HG03469 (cell line): ENCODE results near the gene TBX6.
A peak's percentile ranks its signal among the peaks of the same experiment; 100 is the strongest.

Experiments used
- ATAC-seq: cut with Tn5 transposase; IDR thresholded peaks from one replicate; pipeline ENCODE4 v1.9.1; 2021; ENCODE audit warnings: mild to moderate bottlenecking, moderate library complexity, moderate number of reproducible peaks; ENCODE audit not compliant: unreplicated experiment

TBX6 gene

DNA sequence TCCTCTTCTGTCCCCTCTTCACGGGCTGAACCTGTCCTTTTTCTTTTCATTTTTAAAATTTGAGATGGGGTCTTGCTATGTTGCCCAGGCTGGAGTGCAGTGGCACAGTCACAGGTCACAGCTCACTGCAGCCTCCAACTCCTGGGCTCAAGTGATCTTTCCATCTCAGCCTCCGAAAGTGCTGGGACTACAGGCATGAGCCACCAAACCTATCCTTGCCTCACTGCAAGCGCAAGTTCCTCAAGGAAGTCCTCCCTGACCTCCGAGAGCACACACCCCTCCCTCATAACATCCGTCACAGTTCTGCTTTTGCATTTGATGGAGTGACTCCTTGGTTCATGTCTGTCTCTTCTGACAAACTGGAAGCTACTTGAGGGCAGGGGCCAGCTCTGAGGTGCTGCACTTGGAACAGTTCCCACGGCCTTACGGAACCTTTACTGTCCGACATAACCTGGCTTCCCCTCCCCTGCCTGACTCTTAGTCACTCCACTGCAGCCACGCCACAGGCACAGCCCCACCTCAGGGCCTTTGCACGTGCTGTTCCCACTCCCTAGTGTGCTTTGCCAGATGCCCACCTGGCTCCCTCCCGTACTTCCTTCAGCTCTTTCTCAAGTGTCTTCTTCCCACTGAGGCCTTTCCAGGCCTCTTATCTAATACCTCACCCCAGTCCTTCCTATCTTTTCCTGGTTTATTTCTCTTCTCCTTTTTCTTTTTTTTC is 4.4 kb downstream of the TBX6 start:
- no peak for ATAC-seq

DNA sequence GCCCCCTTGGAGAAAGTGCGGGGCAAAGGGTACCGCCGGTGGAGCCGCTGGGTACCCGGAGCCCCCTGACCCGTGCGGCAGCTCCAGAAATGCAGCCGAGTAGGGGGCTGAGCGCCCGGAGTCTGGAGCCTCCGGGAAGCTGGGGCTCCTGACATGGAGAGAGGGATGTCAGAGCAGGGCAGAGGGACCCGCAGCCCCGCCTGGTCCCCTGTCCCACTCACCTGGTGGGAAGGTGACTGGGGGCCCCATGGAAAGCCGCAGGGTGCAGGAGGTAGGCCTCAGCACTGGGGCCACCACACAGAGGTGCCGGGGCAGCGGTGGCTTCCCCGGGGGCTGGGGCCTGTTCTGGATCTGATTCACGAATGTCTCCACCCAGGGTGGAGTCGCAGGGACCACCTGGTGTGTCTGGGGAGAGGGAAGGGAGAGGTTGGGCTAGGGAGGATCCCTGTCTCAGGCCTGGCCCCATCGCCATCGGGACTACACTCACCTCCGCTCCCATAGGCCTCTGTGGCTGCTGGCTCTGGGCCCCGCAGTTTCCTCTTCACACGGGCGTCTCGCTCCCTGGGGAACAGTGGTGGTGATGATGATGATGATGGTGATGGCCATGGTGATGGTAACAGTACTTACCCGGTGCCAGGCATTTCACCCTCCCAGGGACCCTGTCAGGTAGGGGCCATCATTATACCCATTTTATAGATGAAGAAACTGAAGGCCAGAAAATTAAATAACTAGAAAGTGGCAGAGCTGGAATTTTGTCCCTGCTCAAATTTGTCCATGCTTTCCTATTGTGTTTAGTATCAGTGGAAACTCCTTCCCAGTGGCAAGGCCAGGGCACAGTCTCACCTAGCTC is 5.2 kb downstream of the TBX6 start:
- ATAC-seq = no peak

DNA sequence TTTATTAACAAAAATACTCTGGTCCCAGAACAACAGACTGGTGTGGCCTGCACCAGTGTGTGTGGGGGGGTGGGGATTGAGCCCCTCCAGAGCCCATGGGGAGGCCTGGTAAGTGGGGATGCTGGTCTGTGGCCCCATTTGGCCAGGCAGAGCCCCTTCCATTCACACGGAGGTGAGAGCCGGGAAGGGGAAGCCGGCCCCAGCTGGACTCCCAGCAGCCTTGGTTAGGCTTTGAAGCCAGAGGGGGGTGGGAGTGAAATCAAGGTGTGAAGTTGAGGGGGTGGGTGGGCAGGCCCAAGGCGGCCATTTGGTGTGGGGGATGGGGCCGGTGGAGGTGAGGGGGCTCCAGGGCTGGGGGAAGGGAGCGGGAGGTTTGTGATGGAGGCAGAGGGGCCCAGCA is 5.9 kb downstream of the TBX6 start:
- no peak for ATAC-seq

DNA sequence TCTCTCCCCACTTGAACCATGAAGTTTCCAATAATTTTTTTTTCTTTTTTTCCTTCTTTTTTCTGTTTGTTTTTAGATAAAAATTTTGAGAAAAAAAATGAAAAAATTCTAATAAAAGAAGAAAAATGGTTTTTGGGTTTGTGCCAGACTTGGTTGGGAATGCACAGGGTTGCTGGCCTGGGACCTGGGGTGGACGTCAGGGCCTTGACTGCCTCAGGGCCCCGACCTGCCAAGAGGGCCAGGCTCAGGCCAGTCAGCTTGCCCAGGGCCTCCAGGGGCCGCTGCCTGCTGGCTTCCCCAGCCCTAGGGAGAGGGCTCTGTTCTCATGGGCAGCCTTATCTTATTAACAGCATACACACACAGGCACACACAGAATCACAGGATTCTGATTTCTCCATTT is 6.5 kb downstream of the TBX6 start:
- no peak for ATAC-seq

DNA sequence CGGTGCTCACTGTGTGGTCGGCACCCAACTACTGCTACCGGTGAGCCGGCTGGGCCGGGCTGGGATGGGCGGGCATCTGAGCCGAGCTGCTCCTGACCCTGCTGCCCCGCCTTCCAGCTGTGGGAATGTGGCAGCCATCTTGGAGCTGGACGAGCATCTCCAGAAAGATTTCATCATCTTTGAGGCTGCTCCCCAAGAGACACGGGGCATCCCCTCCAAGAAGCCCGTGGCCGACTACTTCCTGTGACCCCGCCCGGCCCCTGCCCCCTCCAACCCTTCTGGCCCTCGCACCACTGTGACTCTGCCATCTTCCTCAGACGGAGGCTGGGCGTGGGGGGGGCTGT is 6.9 kb downstream of the TBX6 start:
- ATAC-seq = no peak

DNA sequence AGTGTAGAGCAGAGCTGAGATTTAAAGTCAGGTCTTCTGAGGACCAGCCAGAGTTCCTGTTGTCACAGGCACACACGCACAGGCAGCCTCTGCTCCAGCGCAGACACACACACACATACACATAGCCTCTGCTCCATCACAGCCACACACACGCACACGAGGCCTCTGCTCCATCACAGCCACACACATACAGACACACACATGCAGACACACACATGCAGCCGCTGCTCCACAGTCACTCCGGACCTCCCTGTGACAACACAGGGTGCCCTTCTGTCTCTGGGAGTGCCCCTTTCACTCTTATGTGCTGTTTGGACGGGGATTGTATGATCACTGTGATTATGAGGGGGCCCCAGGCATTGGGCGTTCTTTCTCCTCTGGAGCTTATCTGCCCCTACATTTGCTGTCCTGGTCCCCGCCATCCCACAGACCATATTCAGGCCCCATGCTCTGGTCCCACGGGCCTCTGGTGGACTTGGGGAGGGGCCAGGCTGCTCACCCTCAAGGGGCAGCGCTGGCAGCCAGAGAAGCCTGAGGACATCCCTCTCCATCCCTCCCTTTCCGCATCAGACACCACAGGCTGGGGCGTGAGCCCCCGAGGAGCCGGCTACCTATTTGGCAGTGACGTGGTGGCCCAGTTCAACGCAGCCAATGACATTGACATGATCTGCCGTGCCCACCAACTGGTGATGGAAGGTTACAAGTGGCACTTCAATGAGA is 7.5 kb downstream of the TBX6 start:
- no peak for ATAC-seq

DNA sequence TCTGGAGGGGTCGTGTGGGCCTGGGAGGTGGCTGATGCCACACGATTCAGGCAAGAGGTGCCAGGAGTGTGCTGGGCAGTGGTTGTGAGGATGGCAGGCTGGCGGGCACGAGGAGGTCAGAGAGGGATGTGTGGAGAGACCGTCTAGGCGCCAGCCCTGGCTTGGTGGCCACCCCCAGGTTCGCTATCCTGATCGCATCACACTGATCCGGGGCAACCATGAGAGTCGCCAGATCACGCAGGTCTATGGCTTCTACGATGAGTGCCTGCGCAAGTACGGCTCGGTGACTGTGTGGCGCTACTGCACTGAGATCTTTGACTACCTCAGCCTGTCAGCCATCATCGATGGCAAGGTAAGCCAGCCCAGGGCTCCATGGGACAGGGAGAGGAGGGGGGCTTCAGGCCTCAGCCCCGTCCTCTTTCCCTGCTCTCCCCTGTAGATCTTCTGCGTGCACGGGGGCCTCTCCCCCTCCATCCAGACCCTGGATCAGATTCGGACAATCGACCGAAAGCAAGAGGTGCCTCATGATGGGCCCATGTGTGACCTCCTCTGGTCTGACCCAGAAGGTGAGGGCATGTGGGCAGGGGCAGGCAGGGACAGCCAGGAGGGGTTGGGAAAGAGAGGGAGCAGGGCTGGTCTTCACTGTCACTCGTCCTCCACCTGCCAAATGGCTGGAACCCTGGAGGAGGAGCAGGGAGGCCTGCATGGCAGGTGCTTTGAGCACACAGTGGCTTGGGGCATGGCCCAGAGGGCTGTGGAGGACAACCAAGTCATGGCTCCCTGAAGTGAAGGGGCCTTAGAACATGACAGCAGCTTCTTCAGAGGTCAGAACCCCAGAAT is 8.3 kb downstream of the TBX6 start:
- no peak for ATAC-seq

DNA sequence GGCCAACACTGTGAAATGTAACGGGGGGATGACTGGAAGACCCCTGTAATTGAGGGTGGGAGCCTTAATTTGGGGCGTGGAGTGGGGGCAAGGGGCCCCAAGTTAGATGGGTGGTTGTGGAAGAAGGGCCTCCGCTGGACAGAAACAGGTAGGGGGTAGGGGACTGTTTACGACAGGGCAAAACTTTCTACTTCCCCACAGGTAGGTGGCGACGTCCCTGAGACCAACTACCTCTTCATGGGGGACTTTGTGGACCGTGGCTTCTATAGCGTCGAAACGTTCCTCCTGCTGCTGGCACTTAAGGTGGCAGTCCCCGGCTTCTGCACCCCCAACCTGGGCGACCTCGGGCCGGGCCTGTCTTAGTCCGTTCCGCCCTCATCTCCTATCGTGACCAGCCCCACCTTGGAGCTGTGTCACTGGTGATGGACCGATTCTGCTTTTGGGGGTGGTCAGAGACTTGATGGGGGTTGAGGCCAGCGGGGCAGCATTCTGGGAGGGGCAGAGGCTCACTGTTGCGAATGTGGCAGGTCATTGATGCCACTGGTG is 9.1 kb downstream of the TBX6 start:
- ATAC-seq = no peak

DNA sequence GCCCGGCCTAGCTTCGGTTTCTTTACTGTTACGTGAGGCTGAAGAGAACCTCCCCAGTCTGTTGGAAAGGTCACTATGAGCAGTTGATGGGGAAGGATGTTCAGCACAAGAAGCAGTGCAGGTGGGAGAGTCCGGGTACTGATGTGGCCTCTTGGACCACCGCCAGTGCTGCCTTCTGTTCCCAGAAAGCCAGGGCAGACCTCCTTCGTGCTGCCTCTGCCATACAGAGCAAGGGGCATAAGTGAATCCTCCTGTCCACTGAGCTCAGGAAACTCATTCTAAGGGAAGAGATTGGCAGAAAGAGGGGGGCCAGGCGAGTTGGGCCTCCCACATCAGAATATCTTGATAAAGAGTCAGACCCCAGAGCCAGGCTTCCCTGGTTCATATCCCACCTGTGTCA is 12.2 kb downstream of the TBX6 start:
- ATAC-seq = no peak

DNA sequence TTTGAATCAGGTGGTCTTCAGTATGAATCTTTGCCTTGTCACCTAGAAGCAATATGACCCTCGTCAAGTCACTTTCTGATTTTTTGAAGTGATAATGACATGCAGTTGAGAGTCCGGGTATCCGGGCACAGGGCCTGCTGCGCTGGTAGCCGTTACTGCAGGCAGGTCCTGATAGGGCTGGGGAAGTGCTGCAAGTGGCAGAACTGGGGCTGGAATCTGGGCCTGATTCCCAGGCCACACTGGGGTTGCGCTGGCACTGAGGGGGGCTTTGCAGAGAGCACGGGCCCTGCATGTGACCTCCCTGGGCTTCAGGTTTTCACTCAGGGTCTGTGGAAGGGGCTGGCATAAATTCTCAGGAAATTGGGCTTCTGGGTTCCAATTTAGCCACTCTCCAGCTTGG is 13.0 kb downstream of the TBX6 start:
- ATAC-seq = no peak

DNA sequence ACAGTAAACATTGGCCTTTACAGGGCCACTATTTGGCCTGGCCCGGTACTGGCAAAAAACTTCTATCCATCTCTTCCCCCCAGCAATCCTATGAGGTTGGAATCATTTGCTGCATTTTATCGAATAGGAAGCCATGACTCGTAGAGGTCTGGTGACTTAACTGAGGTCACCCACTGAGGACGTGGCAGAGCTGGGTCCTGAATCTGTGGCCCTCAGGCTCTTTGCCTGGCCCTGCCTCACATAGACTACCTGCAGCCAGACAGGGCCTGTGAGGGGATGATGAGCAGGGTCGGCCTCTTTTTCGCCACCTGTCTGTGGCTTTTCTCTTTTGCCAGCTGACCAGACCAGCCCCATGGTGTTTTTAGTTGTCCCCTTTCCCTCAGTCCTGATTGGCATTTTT is 14.1 kb downstream of the TBX6 start:
- no peak for ATAC-seq

DNA sequence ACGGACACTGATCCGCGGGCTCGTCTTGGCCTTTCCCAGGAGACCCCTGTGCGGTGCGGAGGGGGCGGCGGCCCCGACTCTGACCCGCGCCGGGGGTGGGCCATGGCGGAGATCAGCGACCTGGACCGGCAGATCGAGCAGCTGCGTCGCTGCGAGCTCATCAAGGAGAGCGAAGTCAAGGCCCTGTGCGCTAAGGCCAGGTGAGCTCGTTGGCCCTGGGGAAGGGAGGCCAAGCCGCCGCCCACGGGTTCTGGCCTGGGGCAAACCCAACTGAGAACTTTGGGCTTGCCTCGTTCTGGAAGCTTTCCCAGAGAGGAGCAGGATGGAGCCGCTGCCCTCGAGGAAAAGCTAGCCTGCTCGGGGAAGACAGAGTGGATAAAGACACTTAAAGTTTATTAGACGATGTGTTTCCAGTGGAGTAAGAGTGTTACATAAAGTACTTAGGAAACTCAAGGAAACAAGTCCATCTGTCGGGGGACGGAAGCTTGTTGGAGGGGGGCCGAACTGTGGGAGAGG is 15.4 kb downstream of the TBX6 start:
- ATAC-seq = peak; percentile 9

DNA sequence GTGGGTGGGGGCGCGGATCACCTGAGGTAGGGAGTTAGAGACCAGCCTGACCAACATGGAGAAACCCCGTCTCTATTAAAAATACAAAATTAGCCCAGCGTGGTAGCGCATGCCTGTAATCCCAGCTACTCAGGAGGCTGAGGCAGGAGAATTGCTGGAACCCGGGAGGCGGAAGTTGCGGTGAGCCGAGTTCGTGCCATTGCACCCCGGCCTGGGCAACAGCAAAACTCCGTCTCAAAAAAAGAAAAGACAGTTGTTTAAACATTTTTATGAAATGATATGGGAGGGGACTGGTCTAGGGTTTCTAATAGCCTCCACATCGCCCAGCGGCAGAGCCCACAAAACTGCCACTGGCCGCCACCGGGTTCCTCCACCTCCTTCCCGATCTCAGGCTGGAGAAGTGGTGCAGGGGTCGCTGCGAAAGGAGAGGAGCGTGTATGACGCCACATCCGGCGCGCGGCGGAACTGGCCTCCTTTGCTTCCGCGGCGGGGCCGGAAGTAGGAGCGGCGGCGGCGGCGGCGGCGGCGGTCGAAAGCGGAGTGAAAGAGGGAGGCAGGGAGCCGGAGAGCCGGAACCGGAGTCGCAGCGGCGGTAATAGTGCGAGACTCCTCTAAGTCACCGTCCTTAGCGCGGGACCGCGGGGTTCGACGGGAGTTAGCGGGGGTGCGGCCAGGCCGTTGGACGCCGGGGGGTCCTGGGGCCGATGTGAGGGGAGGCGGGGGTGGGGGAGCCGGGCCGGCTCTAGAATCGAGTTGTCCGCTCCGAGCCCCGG is 16.0 kb downstream of the TBX6 start, which contains the start of gene PPP4C:
Gene PPP4C (plus strand): TSS at position 492 of the 773 bp plus-strand sequence. CDS start 384 bp downstream, outside the sequence.
- ATAC-seq = peak; percentile 58

DNA sequence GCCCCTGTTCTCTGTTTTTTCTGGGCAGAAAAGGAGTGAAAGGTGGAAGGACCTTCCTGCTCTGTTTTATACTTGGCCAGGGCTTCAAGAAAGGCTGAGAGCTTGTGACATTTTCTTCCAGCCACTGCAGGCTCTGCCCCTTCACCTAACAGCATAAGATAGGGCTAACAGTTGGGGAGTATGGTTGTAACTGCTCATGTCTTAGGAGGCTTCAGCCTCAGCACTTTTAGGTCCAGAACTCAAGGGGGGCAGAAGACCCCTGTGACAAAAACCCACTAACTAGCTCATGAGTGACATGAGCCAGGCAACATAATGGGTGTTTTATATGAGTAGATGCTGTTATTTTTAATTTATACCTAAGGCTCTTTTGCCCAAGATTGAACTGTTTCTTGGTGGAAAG is 21.2 kb downstream of the TBX6 start:
- no peak for ATAC-seq

DNA sequence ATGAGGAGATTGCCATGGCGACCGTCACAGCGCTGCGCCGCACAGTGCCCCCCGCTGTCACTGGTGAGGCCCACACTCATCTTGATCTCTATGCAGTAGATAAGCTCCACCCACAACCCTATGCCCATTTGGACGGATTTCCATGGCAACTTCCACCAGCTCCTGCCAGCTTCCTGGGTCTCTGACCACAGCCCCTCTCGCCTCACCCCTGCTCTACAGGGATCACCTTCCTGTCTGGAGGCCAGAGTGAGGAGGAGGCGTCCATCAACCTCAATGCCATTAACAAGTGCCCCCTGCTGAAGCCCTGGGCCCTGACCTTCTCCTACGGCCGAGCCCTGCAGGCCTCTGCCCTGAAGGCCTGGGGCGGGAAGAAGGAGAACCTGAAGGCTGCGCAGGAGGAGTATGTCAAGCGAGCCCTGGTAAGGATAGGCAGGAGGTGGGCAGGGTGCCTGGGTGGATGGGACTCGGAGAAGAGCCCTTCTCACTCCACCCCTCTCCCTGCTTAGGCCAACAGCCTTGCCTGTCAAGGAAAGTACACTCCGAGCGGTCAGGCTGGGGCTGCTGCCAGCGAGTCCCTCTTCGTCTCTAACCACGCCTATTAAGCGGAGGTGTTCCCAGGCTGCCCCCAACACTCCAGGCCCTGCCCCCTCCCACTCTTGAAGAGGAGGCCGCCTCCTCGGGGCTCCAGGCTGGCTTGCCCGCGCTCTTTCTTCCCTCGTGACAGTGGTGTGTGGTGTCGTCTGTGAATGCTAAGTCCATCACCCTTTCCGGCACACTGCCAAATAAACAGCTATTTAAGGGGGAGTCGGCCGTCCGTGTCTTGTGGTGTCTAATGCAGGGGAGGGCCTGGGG is 21.9 kb downstream of the TBX6 start:
- no peak for ATAC-seq

DNA sequence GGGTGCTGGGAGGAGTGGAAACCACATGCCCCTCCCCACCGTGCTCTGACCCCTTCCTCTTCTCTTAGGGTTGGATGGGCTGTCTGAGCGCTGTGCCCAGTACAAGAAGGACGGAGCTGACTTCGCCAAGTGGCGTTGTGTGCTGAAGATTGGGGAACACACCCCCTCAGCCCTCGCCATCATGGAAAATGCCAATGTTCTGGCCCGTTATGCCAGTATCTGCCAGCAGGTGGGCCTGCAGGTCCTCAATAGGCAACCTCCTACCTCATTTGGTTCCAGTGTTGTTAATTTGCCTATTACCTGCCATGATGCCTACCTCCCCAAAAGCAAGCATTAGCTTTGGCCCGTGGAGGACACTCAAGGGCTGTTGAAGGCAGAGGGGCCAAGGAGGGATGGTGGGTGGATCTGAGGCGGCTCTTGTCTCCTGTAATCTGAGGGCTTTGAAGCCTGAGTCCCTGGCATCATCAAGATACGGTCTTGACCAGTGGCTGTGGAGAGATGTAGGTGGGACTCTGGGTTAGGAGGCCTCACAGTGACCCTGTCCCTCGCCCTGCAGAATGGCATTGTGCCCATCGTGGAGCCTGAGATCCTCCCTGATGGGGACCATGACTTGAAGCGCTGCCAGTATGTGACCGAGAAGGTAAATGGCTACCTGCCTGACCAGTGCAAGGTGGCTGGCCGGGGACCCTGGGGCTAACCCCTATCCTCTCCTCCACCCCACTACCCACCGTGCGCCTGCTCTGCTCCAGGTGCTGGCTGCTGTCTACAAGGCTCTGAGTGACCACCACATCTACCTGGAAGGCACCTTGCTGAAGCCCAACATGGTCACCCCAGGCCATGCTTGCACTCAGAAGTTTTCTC is 22.7 kb downstream of the TBX6 start:
- no peak for ATAC-seq

DNA sequence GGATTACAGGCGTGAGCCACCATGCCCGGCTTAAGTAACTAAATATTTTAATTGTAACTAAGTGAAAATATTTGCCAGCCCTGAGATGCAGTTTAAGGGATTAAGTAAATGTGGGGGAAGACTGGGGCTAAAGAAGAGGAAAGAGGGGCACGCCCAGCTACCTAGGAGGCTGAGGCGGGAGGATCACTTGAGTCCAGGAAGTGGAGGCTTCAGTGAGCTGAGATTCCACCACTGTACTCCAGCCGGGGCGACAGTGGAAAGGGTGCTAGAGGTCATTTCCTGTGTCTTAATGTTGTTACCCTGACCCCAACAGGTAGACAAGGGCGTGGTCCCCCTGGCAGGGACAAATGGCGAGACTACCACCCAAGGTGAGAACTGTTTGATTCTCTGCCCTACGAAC is 23.4 kb downstream of the TBX6 start:
- ATAC-seq = no peak

DNA sequence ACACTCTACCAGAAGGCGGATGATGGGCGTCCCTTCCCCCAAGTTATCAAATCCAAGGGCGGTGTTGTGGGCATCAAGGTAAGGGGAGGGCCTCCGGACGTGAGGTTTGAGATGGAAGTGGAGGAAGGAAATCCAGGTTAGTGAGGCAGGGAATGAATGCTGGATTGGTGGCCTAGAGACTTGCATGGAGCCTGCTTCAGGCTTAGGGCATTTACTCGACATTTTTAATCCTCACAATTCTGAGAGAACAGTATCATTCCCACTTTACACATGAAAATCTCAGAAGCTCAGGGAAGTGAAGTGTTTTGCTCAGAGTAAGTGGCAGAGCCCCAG is 24.2 kb downstream of the TBX6 start:
- no peak for ATAC-seq
